HG03025 (cell line): ENCODE data around the gene IL1R1.

ENCODE experiments used
- ATAC-seq: cut with Tn5 transposase; IDR thresholded peaks from one replicate; pipeline ENCODE4 v1.9.1; 2021; ENCODE audit warnings: mild to moderate bottlenecking, moderate library complexity; ENCODE audit not compliant: unreplicated experiment, low FRiP score

The IL1R1 gene

DNA sequence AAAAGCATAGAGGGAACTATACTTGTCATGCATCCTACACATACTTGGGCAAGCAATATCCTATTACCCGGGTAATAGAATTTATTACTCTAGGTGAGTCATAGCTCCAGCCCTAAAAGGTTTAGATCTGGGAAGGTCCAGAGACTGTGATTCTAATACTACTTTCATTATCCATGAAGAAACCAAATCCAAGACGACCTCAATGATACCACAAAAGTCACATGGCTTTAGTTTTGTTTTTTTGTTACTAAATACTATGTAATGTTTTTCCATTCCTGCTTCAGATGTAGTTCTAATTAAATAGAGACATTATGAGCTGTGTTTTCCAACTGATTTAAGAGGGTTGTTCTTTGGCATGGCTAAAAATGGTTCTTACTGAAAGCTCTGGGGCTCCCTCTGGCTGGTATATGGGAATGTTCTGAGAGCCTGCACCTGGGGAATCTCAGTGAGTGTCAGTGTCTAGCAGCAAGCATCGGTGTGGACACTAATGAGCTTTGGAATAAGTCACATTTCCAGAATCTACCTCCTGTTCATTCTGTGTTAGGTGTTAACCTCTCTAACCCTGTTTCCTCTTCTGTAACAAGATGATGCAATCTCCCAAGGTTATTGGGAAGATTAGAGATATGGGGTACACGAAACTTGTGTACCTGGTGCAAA, 23.8 kb downstream of the IL1R1 start:
- ATAC-seq = no peak

DNA sequence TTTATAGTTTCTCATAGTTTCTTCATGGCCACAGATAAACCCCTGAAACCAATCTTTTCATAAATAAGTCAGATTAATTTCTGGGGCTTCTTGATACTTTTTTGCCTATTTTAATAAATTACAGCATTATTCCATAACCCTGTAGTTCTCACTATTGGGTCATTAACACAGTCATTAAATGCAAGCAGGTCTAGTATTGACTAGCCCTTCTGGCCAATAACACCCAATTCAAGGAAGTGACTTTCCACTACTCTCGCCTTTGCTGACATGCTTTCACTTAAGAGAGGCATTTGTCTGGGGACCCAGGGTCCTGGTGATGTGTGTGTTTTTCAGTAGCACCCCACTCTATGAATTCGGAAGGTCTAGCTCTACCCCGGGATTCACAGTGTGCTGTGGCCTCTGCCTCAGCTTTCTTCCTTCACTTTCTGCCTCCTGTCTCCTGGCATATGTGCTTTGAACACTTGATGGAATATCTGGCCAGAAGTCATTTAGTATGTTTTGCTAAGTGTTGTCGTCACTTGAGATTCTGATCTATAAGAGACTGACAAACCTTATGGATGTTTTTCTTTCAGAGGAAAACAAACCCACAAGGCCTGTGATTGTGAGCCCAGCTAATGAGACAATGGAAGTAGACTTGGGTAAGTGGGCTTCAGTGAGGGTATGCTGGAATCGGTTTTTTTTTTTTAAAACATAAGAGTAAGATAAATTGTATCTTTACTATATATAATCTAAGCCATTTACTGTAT, 25.7 kb downstream of the IL1R1 start:
- no peak for ATAC-seq

DNA sequence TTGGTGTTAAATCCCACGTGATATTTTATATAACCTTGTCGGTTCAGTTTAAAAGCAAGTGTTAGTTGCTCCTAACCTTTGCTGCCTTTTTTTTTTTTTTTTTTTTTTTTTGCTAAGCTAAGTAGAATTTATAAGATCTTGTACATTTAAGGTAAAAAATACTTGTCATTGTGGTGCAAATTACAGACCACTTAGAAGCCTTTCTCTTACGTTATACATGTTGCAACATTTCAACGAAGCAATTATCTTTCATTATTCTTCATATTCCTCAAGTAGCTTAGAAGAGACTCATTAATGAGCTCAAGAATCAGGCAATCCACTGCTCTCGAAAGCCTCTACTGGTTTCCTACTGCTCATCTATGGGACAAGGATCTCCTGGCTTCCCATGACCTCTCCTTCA, 29.4 kb downstream of the IL1R1 start:
- ATAC-seq = no peak

DNA sequence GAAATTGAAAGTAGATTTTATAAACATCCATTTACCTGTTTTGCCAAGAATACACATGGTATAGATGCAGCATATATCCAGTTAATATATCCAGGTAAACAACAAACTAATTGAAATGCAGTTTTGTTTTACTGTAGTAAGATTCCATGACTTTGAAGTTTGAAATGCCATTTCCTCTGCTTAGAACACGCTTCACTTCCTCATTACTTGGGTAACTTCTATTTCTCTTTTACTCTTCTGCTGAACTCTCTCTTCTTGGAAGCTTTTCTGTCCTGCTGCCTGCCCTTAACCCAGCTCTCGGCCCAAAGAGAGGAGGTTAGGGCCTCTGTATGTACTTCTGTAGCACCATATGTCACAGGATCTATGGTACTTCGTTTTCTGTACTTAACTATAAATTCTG, 30.2 kb downstream of the IL1R1 start:
- no peak for ATAC-seq

DNA sequence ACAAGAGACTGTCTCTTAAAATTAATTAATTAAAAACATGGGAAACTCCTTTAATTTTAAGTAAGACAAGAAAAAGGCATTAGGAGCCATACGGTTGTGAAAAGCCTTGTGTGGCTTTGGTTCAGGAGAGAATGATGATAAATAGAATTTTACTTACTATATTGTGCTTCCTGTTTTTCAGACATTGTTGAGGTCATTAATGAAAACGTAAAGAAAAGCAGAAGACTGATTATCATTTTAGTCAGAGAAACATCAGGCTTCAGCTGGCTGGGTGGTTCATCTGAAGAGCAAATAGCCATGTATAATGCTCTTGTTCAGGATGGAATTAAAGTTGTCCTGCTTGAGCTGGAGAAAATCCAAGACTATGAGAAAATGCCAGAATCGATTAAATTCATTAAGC, 33.6 kb downstream of the IL1R1 start:
- ATAC-seq = no peak

DNA sequence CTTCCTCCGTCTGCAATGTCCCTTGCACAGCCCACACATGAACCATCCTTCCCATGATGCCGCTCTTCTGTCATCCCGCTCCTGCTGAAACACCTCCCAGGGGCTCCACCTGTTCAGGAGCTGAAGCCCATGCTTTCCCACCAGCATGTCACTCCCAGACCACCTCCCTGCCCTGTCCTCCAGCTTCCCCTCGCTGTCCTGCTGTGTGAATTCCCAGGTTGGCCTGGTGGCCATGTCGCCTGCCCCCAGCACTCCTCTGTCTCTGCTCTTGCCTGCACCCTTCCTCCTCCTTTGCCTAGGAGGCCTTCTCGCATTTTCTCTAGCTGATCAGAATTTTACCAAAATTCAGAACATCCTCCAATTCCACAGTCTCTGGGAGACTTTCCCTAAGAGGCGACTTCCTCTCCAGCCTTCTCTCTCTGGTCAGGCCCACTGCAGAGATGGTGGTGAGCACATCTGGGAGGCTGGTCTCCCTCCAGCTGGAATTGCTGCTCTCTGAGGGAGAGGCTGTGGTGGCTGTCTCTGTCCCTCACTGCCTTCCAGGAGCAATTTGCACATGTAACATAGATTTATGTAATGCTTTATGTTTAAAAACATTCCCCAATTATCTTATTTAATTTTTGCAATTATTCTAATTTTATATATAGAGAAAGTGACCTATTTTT, 35.4 kb downstream of the IL1R1 start:
- no peak for ATAC-seq

DNA sequence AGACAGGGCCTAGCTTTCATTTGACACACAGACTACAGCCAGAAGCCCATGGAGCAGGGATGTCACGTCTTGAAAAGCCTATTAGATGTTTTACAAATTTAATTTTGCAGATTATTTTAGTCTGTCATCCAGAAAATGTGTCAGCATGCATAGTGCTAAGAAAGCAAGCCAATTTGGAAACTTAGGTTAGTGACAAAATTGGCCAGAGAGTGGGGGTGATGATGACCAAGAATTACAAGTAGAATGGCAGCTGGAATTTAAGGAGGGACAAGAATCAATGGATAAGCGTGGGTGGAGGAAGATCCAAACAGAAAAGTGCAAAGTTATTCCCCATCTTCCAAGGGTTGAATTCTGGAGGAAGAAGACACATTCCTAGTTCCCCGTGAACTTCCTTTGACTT, 36.5 kb downstream of the IL1R1 start:
- no peak for ATAC-seq

DNA sequence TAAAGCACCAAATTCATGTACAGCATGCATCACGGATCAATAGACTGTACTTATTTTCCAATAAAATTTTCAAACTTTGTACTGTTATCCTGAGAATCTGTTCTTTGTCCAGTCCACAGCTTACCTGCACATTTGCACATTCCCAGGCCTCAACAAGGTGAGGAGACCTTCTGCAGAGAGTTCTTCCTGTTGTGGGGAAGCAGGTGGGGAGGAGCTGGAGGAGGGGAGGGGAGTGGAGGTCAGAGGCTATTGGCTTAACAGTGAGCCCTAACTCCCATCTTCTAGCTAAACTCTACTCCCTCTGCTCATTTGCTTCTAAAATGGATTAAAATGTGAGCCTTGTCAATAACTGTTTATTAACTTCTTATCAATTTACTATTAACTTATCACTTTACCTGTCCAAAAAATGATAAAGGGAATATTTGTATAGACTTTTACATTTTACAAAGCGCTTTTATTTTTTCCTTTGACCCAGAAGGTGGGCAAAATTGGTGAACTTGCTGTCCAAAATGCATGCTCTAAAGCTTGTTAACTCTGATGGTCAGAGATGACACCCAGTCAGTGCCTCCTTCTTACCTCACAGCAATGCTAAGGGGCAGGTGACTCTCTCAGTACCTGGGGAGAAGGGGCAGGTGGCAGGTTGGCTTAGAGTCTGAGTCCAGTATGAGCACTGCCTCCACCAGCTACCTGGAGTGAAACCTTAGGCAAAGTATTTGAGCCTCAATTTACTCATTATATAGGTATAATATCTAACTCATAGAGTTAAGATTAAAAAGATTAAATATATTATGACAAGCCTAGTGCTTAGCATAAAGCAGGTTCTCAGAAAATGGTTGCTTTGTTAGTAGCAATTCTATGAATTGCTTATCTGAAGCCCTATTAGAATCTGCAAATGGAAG, 37.5 kb downstream of the IL1R1 start:
- no peak for ATAC-seq

DNA sequence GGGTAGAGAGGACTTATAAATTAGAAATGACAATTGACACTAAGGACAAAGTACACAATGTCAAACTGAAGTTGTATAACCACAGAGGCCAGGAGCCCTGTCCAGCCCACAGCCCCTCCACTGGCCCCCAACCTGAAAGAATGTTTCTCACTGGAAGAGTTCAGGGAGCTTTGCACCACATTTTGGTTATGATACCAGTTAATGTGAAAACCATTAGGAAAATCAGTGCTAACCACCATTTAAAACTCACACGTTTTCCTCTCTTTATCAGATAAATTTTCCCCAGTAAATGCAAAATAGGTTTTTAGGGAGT, 38.1 kb downstream of the IL1R1 start:
- no peak for ATAC-seq

DNA sequence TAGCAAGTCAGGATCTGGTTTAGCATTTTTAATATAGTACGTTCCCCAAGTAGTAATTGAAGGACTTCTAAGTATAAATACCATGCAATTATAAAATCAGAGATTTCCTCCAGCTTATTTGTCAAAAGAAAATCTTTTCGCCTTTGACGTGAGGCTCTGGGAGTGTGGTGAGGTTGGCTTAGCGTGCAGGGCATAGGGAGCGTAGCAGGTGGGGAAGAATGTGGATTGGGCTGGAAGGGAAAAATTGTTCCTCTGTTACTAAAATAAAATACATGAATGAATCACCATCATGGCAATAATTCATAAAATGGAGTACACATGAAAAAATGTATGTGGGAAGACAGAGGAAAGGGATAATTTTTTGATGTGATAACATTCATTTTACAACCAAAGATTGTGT, 38.8 kb downstream of the IL1R1 start:
- ATAC-seq = no peak

DNA sequence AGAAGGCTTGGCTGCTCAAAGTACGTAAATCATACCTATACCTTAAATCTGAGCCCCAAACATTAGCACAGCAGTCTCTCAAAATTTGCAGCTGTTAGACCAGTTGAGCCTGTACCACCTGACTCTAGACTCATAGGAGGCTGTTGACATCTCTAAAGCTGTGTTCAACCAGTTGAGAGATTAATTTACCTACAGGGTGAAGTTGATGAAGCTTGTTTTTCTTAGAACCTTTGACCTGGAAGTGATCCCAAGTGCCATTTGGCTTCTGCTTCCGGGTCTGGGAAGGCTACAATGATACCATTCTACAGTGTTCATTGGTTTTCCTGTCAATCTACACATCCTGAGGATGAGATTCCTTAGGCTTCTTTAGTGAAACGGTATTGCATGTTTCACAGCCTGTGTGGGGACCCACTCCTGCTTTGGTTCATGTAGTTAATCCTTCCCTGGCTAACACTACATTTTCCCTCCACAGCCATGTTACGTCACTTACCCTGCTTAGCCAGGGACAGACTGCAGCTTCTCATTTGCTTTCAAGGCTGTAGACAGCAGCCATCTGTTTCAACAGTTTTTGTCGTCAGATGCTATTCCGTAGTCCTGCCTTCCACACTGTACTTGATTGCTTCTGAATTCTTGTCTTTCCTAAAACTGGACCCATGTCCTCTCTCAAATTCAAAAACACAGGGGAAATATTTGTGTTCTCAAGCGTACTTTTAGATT, 39.5 kb downstream of the IL1R1 start:
- ATAC-seq = no peak

DNA sequence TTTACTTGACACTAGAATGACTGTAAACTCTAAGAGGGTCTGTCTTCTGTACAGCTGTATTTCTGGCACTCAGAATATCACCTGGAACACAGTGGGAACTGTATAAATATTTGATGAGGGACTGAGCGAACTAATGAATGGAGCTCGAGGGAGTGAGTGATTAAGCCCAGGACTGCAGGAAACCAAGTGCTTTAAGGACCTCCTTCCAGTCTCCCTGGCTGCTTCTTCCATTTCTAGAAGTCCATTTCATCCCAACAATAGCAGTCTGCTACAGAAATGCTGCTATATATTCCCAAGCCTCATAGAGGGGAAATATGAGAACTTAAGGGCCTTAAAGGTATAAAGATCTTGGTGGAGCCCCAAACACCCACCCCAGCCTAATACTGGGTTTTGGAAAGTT, 41.5 kb downstream of the IL1R1 start:
- no peak for ATAC-seq

DNA sequence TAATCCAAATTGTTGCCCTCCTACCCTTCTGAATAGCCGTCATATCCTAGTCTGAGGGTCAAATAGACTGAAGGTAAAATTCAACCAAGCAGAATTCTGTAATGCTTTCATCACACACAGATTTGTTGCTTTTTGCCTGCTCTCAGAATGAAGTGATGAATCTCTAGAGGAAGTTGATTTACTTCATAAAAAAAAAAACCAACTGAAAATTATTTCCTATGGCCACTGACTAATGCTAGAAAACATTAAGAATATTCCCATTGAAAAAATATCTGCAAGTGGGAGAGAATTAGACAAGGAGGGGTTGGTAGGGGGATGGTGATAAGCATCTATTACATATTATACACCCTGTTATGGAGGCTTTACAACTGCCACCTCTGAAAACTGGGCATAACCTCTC, 42.0 kb downstream of the IL1R1 start:
- ATAC-seq = no peak

DNA sequence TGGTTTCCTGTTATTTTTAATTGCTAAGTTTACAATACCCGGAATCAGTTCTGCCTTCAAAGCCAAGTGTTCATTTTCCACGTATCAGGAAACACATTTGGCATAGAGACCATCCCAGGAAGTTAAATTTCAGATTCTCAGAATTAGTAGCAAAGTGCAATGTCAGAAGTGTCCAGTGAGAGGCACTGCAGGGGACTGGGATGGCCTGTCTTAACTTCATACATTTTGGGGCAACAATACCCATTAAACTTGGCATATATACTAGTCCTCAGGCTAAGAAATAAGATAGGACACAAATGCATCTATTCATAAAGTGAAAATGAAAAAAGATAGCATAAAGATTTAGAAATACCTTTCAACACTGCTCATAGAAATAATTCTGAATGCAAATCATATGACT, 42.8 kb downstream of the IL1R1 start:
- ATAC-seq = no peak

DNA sequence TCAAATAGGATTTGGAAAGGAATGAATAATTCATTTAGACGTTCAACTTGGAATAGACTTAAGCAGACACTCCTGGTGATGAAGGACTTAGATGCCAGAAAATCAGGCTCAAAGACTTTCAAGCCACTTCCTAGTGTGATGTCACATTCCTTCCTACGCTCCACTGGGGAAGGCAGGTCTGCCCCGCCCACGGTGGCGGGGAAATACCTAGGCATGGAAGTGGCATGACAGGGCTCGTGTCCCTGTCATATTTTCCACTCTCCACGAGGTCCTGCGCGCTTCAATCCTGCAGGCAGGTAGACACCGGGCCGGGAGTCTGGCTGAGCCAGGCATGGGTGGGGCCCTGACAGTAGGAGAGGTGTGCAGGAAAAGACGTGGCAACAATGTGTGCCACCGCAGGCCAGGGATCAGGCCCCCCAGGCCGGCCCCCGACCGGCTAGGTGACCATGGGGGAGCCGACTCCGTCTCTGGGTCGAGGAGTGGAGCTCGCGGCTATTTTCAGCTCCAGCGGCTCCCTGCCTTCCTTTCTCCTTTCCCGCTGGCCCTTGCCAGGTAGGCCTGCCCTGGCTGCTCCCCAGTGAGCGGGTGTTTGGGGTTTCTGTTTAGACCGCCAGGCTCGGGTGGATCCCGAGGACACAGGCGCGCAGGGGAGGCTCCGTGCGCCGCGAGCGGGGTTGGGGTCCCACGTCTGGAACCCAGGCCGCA, 44.4 kb downstream of the IL1R1 start, which contains the start of gene IL1RL2:
Gene IL1RL2, plus strand, starts transcription at position 233 of the 705 bp plus-strand sequence. CDS start 845 bp downstream, outside the sequence.
- ATAC-seq = no peak

DNA sequence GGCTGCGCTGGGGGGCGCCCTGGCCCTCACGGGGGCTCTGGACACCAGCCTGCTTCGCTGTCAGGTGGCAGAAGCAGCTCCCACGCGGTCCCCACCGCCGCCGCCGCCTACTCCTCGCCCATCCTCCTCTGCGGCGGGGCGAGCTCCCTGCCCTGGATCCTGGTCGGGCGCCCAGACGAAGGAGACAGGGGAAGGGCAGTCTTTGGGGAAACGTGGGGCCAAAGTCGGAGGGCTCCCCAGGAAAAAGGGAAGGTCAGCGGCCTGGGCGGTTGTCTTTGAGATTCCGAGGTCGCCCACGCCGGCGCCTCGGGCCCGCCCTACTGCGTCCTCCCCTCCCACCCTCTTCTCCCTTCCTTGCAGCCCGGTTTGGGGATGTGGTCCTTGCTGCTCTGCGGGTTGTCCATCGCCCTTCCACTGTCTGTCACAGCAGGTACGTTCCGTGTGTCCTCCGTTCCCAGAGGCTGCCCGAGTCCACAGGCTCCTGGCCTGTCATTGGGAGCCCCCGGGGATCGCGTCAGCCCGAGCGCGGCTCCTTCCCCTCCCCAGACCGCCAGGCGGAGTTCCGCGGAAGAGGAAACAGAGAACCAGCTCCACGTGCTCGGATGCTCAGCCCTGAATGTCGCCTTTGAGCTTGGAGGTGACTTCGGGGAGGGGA, 45.1 kb downstream of the IL1R1 start:
- ATAC-seq = no peak

DNA sequence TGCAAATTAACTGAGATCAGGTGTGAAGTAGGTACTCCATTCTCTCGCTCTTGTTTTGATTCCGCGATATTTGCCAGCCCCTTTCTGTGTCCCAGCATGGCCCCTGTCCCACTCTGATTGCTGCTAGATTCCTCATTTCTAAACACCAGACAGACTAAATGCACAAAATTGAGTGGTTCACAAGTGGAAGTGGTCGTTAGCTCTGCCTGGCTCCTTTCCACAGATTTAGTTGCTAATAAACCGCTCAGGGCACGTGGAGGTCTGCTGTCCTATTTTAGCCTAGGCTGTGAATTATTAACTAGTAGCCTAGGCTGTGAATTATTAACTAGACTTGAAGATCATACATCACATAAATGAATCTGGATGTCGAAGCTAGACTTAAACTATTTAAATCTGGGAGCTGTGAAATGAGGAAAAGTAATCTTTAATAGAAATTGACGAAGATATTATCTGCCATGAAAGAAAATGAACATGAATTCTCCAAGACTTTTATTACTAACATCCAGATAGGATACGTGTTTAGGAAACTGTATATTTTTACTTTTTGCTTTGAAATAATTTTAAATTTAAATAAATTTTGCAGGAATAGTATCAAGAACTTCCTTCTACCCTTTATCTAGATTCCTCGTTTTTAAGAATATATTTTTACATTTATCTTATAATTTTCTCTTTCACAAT, 48.0 kb downstream of the IL1R1 start:
- no peak for ATAC-seq

DNA sequence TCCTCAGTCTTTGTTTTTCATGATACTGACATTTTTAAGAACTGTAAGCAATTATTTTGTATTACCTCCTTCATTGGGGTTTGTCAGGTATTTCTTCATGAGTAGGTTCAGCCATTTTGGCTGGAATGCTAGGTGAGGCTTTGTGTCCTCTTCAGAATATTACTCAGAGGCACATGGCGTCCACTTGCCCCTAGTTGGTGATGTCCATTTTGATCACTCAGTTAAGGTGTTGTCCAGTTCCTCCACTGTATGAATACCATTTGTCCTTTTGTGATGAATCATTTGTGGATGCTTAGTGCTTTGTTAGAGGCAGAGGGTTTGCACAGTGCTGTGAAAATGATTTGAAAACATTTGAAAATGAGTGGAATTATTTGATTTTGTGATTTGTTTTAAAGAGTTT, 49.0 kb downstream of the IL1R1 start:
- no peak for ATAC-seq

DNA sequence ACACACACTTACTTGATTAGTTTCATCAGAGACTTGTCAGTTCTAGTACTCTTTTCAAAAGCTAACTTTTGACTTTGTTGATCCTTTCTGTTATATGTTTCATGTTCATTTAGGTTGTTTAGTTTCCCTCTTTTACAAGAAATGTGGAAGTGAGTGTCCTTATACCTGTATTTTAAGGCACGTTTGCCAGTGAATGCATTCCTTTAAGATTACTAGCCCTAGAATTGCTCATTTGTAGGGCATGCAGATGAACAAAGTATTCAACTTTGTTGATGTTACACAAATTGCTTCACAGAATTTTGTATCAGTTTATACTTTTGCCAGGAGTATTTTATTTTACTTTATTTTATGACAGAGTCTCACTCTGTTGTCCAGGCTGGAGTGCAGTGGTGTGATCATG, 50.5 kb downstream of the IL1R1 start:
- no peak for ATAC-seq
